ENCODE data around the gene NXN. TPM values are rescaled to one million over a fixed set of nuclear protein-coding genes. Genes with fewer than 3 reads are reported as not detected.

NXN gene
- total RNA-seq, 2 donors from 2014 or later = 24.4 TPM

- WGBS, 2 donors = 86 to 88% methylated on average over 23 to 38 of the region's 39 CpGs
- Histone ChIP-seq H3K27me3 (no peaks in the 10 kb centered on the region), H3K9me3 (no peaks in the 10 kb centered on the region), H3K4me3 (no peak overlapping the region), H3K27ac (peak overlapping the region in 2 of 4 donors; percentile 87 to 90), H3K4me1 (peaks cover 38% of the 10 kb centered on the region), H3K36me3 (replicated peaks in 1 of 2; ENCODE audit: insufficient read depth in 1 of 2, low read depth in 2 of 2) (no peaks in the 10 kb centered on the region)
- TF ChIP-seq CTCF (IDR thresholded peaks at IDR 0.05) (no peak), POLR2A (IDR thresholded peaks at IDR 0.05) (no peak)
- DNase-seq (no peak), ATAC-seq (no peak)
- intact Hi-C loops (cut with DNase I) = loop anchor here (5.0 to 10.0 kb wide), 2 partner anchors 74 to 187 kb away; no protein-coding TSS in a partner anchor
These were observed 178.9 kb downstream of the NXN start for GRCh38 chr17:800446-801242.

DNA sequence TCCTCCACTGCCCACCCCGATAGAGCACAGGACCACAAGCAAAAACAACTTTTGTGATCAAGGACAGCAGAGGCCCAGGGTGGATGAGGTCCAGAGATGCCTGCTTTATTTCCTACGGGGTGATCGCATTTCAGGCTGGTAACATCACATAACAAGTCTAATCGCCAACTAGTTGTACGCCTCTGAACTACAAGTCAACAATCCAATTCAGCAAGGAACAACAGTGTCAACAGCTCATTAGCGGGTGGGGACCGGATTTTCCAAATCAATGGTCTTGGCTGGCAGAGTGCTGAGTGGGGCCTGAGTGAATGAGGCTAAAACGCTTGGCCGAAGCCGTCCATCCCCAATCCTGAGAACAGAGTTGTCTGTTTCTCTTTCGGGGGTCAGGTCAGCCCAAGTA lies 180.3 kb downstream of the NXN start:
- TF ChIP-seq POLR2A (IDR thresholded peaks at IDR 0.05) (no peak), CTCF (IDR thresholded peaks at IDR 0.05) (no peak)
- no peak overlapping the region for H3K27ac ChIP-seq
- intact Hi-C loops (cut with DNase I) = no loop called here
- H3K4me3 ChIP-seq = no peak overlapping the region
- no peak for ATAC-seq
- H3K36me3 ChIP-seq (replicated peaks in 1 of 2; ENCODE audit: insufficient read depth in 1 of 2, low read depth in 2 of 2) = no peaks in the 10 kb centered on the region
- H3K9me3 ChIP-seq = no peaks in the 10 kb centered on the region
- WGBS, 2 donors = 89 to 90% methylated on average over 11 of the region's 11 CpGs
- peaks cover 48% of the 10 kb centered on the region for H3K4me1 ChIP-seq
- no peak for DNase-seq
- no peaks in the 10 kb centered on the region for H3K27me3 ChIP-seq

DNA sequence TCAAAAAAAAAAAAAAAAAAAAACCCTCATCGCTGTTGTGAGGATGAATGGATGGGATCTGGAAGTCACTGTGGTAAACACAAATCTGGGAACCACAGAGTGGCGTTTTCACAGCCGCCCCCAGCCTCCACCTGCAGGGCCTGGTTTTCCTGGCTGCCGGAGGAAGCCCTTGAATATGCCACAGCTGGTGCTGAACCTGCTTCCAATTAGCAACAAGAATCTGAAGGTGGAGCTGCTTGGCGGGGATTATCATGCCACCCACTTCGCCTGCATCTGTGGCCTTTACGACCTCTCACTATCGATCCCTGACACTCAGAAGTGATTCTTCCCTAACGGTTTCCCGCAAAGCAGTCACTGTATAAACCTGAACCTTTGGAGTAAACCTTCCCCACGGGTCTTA lies 181.3 kb downstream of the NXN start:
- Histone ChIP-seq H3K9me3 (no peaks in the 10 kb centered on the region), H3K27me3 (no peaks in the 10 kb centered on the region), H3K36me3 (replicated peaks in 1 of 2; ENCODE audit: insufficient read depth in 1 of 2, low read depth in 2 of 2) (no peaks in the 10 kb centered on the region), H3K4me1 (peaks cover 47% of the 10 kb centered on the region), H3K27ac (no peak overlapping the region), H3K4me3 (no peak overlapping the region)
- DNase-seq (no peak), ATAC-seq (no peak)
- TF ChIP-seq CTCF (IDR thresholded peaks at IDR 0.05) (no peak), POLR2A (IDR thresholded peaks at IDR 0.05) (no peak)
- intact Hi-C loops (cut with DNase I) = no loop called here
- WGBS, 2 donors = 65 to 79% methylated on average over 10 to 11 of the region's 11 CpGs

DNA sequence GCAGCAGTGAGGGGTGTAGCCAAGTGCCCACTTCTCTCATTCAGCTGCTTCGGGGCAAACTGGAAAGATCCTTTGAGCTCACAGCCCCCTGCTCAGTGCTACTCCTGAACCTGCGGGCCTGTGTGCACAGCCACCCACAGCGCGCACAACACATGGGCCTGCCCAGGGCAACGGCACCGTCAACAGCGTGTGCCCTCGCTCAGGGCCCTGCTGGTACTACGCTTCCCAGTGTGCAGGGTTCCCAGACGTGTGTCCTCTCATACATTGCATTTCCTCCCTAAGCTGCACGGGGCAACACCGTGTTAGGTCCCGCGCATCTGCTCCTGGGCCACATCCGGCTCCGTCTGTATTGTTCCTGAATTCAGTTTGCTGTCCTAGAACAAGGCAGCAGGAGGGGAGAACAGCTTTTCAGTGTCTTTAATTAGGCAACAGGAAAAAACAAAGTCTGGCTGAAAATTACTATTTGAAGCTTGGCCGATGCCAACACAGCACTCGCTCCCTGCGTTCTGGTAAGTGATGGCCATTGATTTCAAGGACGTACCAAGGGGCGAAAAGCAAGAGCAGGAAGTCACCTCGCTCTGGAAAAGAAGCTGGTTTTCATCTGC lies 182.2 kb downstream of the NXN start:
- intact Hi-C loops (cut with DNase I) = no loop called here
- 84 to 94% methylated on average over 19 to 21 of the region's 22 CpGs for WGBS, 2 donors
- ATAC-seq = no peak

More for the DNA sequence above, 182.2 kb downstream of the NXN start:
- H3K4me3 ChIP-seq = no peak overlapping the region
- no peak for TF ChIP-seq CTCF (IDR thresholded peaks at IDR 0.05)
- TF ChIP-seq POLR2A (IDR thresholded peaks at IDR 0.05) = no peak
- H3K27me3 ChIP-seq = no peaks in the 10 kb centered on the region
- H3K4me1 ChIP-seq = peaks cover 38% of the 10 kb centered on the region
- peak overlapping the region in 1 of 4 donors; percentile 17 for H3K27ac ChIP-seq
- H3K9me3 ChIP-seq = no peaks in the 10 kb centered on the region
- H3K36me3 ChIP-seq (replicated peaks in 1 of 2; ENCODE audit: insufficient read depth in 1 of 2, low read depth in 2 of 2) = no peaks in the 10 kb centered on the region
- DNase-seq = no peak
